ENCODE measurements around the gene SERPINB3.

DNA sequence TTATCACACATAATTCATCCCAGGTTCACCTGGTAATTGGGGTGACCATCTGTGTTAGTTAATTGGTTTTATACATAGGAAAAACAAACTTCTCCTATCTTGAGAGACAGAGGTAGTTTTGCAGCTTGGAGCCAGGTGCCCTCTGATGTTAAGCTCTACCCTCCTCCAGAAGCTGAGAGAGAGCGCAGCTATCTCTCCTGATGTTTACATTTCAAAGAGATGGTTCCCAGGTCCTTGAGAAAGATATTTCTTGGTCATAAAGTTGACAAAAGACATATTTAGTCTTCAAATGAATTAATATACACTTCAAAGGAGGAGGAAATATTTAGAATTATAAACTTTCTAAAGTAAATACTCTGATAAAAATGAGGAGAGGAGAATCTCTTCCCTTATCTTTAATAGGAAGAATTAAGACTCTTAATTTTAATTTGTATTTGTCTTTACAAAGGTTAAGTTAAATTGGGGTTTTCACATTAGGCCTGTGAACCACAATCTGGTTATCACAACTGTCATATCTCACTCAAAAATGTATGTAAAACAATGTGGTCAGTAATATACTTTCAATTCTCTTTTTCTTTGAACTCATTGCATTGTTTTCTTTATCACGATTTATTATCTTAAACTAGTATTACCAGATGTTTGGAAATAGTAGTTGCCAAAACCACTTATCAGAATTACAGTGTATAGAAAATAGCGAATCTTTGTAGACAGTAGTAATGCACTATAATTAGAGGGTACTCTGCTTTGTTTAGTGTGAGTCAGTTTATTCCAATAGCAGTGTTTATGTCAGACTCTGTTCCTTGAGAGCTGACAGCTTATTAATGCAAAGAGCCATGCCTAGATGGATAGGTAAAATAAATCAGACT is 44.4 kb downstream of the SERPINB3 start:
- TF ChIP-seq, protein P1, sequence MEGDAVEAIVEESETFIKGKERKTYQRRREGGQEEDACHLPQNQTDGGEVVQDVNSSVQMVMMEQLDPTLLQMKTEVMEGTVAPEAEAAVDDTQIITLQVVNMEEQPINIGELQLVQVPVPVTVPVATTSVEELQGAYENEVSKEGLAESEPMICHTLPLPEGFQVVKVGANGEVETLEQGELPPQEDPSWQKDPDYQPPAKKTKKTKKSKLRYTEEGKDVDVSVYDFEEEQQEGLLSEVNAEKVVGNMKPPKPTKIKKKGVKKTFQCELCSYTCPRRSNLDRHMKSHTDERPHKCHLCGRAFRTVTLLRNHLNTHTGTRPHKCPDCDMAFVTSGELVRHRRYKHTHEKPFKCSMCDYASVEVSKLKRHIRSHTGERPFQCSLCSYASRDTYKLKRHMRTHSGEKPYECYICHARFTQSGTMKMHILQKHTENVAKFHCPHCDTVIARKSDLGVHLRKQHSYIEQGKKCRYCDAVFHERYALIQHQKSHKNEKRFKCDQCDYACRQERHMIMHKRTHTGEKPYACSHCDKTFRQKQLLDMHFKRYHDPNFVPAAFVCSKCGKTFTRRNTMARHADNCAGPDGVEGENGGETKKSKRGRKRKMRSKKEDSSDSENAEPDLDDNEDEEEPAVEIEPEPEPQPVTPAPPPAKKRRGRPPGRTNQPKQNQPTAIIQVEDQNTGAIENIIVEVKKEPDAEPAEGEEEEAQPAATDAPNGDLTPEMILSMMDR (IDR thresholded peaks at IDR 0.05): no peak
- no peak for TF ChIP-seq POLR2A (IDR thresholded peaks at IDR 0.05)

Data from body of pancreas (tissue), 4 donors.